Gastroesophageal sphincter (tissue), 3 donors: ENCODE results near the gene NAT14.

Experiments used
- POLR2A ChIP-seq, 2 donors: fragments of 450-650 bp; IDR thresholded peaks; one replicate each; pipeline ENCODE4 v1.6.1; 2017; ENCODE audit warnings: antibody characterized with exemption in 2 of 2, mild to moderate bottlenecking in 2 of 2, moderate library complexity in 1 of 2
- POLR2AphosphoS5 ChIP-seq: sonication (generic); formaldehyde crosslinking; IDR thresholded peaks from one replicate; pipeline ENCODE4 v1.6.1; 2017; ENCODE audit warnings: antibody characterized with exemption
- TF ChIP-seq, protein P1 (sequence below), 4 experiments: fragments of 200-600 bp in 2 of 4; fragments of 450-650 bp in 2 of 4; sonication (generic) in 1 of 4; IDR thresholded peaks; one replicate each; pipeline ENCODE4 v1.5.1; 2017 to 2019; ENCODE audit warnings: antibody characterized with exemption in 4 of 4, mild to moderate bottlenecking in 2 of 4, moderate library complexity in 2 of 4

DNA sequence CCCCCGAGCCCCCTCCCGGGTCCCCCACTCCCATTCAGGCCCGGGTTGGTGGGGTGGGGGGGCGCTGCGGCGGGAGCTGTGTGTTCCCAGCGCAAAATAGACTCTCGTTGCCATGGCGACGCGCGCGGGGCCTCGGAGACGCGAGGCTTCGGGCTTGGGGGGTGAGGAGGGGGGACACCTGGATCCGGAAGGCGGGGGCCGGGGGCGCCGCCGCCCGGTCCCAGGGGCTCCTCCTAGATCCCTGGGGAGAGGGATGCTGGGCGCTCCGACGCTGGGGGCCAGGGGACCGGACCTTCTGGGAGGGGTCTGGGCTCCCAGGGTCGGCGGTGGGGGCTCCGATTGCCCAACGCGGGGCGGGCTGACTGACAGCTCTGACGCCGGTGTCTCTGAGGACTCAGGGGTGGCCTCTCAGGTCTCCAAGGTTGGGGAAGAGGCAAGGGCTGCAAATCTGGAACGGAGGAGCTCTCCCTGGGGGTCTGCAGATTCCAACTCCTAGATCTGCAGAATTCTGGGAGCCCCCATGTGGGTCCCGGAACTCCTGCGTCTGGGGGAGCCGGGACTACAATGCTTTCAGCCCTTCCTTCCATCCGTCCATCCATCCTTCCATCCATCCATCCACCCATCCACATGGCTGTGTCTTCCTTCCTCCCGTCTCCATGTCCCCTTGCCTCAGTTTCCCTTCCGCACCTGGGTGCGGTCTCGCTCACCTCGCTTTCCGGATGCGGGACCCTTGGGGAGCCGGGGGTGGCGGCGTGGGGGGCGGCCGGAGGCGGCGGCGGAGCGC is 32.8 kb upstream of the NAT14 start:
- TF ChIP-seq POLR2AphosphoS5 (no peak), POLR2A (IDR thresholded peaks at IDR 0.05) (no peak)
- TF ChIP-seq, protein P1, sequence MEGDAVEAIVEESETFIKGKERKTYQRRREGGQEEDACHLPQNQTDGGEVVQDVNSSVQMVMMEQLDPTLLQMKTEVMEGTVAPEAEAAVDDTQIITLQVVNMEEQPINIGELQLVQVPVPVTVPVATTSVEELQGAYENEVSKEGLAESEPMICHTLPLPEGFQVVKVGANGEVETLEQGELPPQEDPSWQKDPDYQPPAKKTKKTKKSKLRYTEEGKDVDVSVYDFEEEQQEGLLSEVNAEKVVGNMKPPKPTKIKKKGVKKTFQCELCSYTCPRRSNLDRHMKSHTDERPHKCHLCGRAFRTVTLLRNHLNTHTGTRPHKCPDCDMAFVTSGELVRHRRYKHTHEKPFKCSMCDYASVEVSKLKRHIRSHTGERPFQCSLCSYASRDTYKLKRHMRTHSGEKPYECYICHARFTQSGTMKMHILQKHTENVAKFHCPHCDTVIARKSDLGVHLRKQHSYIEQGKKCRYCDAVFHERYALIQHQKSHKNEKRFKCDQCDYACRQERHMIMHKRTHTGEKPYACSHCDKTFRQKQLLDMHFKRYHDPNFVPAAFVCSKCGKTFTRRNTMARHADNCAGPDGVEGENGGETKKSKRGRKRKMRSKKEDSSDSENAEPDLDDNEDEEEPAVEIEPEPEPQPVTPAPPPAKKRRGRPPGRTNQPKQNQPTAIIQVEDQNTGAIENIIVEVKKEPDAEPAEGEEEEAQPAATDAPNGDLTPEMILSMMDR (IDR thresholded peaks at IDR 0.05), result no peak
